Fibroblast of the aortic adventitia (primary cell): ENCODE measurements around the gene AKAP8L. TPM values are rescaled to one million over a fixed set of nuclear protein-coding genes. Genes with fewer than 3 reads are reported as not detected.
A peak's percentile ranks its signal among the peaks of the same experiment; 100 is the strongest.

ENCODE experiments used
- DNase-seq: peaks from one replicate; pipeline ENCODE4 v3.0.0-alpha.2; 2010; ENCODE audit warnings: low read depth
- H3K4me3 ChIP-seq: 2 replicates; pipeline ENCODE4 v1.5.1; 2011; ENCODE audit warnings: low read depth, mild to moderate bottlenecking, control low read depth, low read length, moderate library complexity
- CTCF ChIP-seq: IDR thresholded peaks from 2 replicates; pipeline ENCODE4 v1.5.1; 2011; ENCODE audit warnings: mild to moderate bottlenecking, low read length, control low read depth, inconsistent platforms; ENCODE audit not compliant: insufficient read depth
- total RNA-seq: library from RNA; depleted of rRNA; stranded (reverse); fragments of >200 nt; gene quantifications from 2 replicates; pipeline ENCODE4 v1.2.3, GENCODE V29; 2012; ENCODE audit warnings: low replicate concordance

The AKAP8L gene
- total RNA-seq, 1 donor: 45.6 TPM

GRCh38 chr19:15432018-15432494 lies 13.3 kb upstream of the AKAP8L start:
- DNase-seq: no peak
- TF ChIP-seq CTCF: no peak
- peak overlapping the region; percentile 83 for H3K4me3 ChIP-seq

- no peak for TF ChIP-seq CTCF
- peak overlapping the region; percentile 83 for H3K4me3 ChIP-seq
- no peak for DNase-seq
Measured at GRCh38 chr19:15431396-15432017, 12.7 kb upstream of the AKAP8L start.

GRCh38 chr19:15430526-15431120 lies 11.8 kb upstream of the AKAP8L start:
- TF ChIP-seq CTCF: no peak
- no peak for DNase-seq
- peak overlapping the region; percentile 83 for H3K4me3 ChIP-seq

GRCh38 chr19:15429825-15430467 lies 11.2 kb upstream of the AKAP8L start:
- no peak for TF ChIP-seq CTCF
- no peak for DNase-seq
- no peak overlapping the region for H3K4me3 ChIP-seq

GRCh38 chr19:15428956-15429824 lies 10.4 kb upstream of the AKAP8L start:
- no peak overlapping the region for H3K4me3 ChIP-seq
- DNase-seq: no peak
- TF ChIP-seq CTCF: no peak

GRCh38 chr19:15427991-15428471 lies 9.2 kb upstream of the AKAP8L start:
- TF ChIP-seq CTCF: no peak
- H3K4me3 ChIP-seq: no peak overlapping the region
- DNase-seq: no peak
